GM12878 (cell line): ENCODE data around the gene VPS16. TPM values are rescaled to one million over a fixed set of nuclear protein-coding genes. Genes with fewer than 3 reads are reported as not detected.

ENCODE experiments used
- ATAC-seq: fragments of 200-7000 bp; cut with Tn5 transposase; 3 replicates; pipeline ENCODE4 v1.9.1; 2020; ENCODE audit warnings: mild to moderate bottlenecking, moderate library complexity
- BruUV-seq: library from RNA; stranded (reverse); fragments of 400-500 nt; replicated peaks from 2 replicates; lab custom pipeline; 2021; lab: Mats Ljungman, UMichigan
- CTCF ChIA-PET: fragments of 300-600 bp; sonication (Branson Sonifier 250); formaldehyde crosslinking; extraction: SDS; loops from one replicate; lab custom pipeline; 2021; ENCODE audit warnings: inconsistent platforms; lab: Yijun Ruan, JAX
- POLR2A ChIA-PET: fragments of 350-600 bp; formaldehyde crosslinking; extraction: SDS; loops from one replicate; lab custom pipeline; 2021; ENCODE audit warnings: inconsistent platforms; lab: Charles Lee
- RAD21 ChIA-PET: fragments of 300-600 bp; sonication (Branson Sonifier 250); formaldehyde crosslinking; loops from one replicate; lab custom pipeline; 2023; ENCODE audit warnings: antibody characterized with exemption; ENCODE audit not compliant: unreplicated experiment; lab: Charles Lee
- SMC1A ChIA-PET: fragments of 300-600 bp; sonication (Branson Sonifier 250); formaldehyde crosslinking; loops from one replicate; lab custom pipeline; 2023; ENCODE audit not compliant: unreplicated experiment, uncharacterized antibody; lab: Charles Lee
- DNase-seq: peaks from one replicate; pipeline ENCODE4 v3.0.0-alpha.2; 2011; ENCODE audit warnings: low read depth, low spot score
- FAIRE-seq: peaks from 3 replicates; lab custom pipeline; 2011; peaks lifted over from hg19 to GRCh38; lab: Jason Lieb, UNC
- H2AFZ ChIP-seq: 2 replicates; pipeline ENCODE4 v1.6.0; 2011; ENCODE audit warnings: low read depth, low read length, control low read depth; ENCODE audit not compliant: control insufficient read depth
- H3K27ac ChIP-seq: 2 replicates; pipeline ENCODE4 v1.5.1; 2011; ENCODE audit warnings: control low read depth; ENCODE audit not compliant: control insufficient read depth, insufficient read depth
- H3K27me3 ChIP-seq, 2 experiments: replicated peaks in 1 of 2; 2 replicates each; pipeline versions ENCODE4 v1.6.0 to v1.6.1; 2011; ENCODE audit warnings: low read length in 1 of 2; ENCODE audit not compliant: control insufficient read depth in 2 of 2, insufficient read depth in 2 of 2
- H3K36me3 ChIP-seq, 2 experiments: 2 replicates each; pipeline ENCODE4 v1.5.1; 2011; ENCODE audit warnings: low read length in 1 of 2; ENCODE audit not compliant: control insufficient read depth in 2 of 2, insufficient read depth in 2 of 2
- H3K4me1 ChIP-seq: 2 replicates; pipeline ENCODE4 v1.6.1; 2011; ENCODE audit warnings: mild to moderate bottlenecking, low read length, moderate library complexity, mixed read lengths; ENCODE audit not compliant: control insufficient read depth, insufficient read depth
- H3K4me2 ChIP-seq: 2 replicates; pipeline ENCODE4 v1.6.0; 2011; ENCODE audit warnings: control low read depth; ENCODE audit not compliant: control insufficient read depth, insufficient read depth
- H3K4me3 ChIP-seq: fragments of 200-600 bp; sonication (generic); 2 replicates; pipeline ENCODE4 v1.5.1; 2016
- H3K79me2 ChIP-seq: 2 replicates; pipeline ENCODE4 v1.6.0; 2011; ENCODE audit warnings: low read length; ENCODE audit not compliant: control insufficient read depth, insufficient read depth
- H3K9ac ChIP-seq: 2 replicates; pipeline ENCODE4 v1.8.0; 2011; ENCODE audit warnings: low read length, control low read depth, mixed read lengths; ENCODE audit not compliant: control insufficient read depth, insufficient read depth
- H3K9me3 ChIP-seq: replicated peaks from 3 replicates; pipeline ENCODE4 v1.5.1; 2011; ENCODE audit warnings: mild to moderate bottlenecking, low read length; ENCODE audit not compliant: control insufficient read depth, insufficient read depth
- H4K20me1 ChIP-seq: 2 replicates; pipeline ENCODE4 v1.6.0; 2011; ENCODE audit not compliant: control insufficient read depth, insufficient read depth
- ATF2 ChIP-seq: IDR thresholded peaks from 2 replicates; pipeline ENCODE4 v1.6.1; 2012; ENCODE audit warnings: low read length, inconsistent platforms
- ATF7 ChIP-seq: fragments of 450-650 bp; IDR thresholded peaks from 2 replicates; pipeline ENCODE4 v1.6.1; 2016; ENCODE audit warnings: low read depth, mild to moderate bottlenecking
- CBFB ChIP-seq: IDR thresholded peaks from 2 replicates; pipeline ENCODE4 v1.6.1; 2016; ENCODE audit warnings: antibody characterized with exemption, low read depth
- JUNB ChIP-seq: IDR thresholded peaks from 2 replicates; pipeline ENCODE4 v1.6.1; 2016; ENCODE audit warnings: antibody characterized with exemption, mild to moderate bottlenecking
- NBN ChIP-seq: fragments of 450-650 bp; IDR thresholded peaks from 2 replicates; pipeline ENCODE4 v1.6.1; 2016
- NFIC ChIP-seq: IDR thresholded peaks from 2 replicates; pipeline ENCODE4 v1.6.1; 2012; ENCODE audit warnings: low read depth, mild to moderate bottlenecking, inconsistent platforms, low read length, moderate library complexity
- RFX5 ChIP-seq: IDR thresholded peaks from 2 replicates; pipeline ENCODE4 v1.6.1; 2011; ENCODE audit warnings: low read depth, low read length, improper control_type of control experiment
- SRF ChIP-seq, 2 experiments: IDR thresholded peaks; 2 replicates each; pipeline ENCODE4 v1.6.1; 2011; ENCODE audit warnings: low read depth in 2 of 2, low read length in 2 of 2, mild to moderate bottlenecking in 1 of 2, moderate library complexity in 1 of 2
- TARDBP ChIP-seq: IDR thresholded peaks from 2 replicates; pipeline ENCODE4 v1.6.1; 2016; ENCODE audit warnings: borderline replicate concordance
- TBL1XR1 ChIP-seq: IDR thresholded peaks from 2 replicates; pipeline ENCODE4 v1.6.1; 2012; ENCODE audit warnings: low read depth, low read length, improper control_type of control experiment
- ZBTB11 ChIP-seq: fragments of 450-650 bp; formaldehyde crosslinking; IDR thresholded peaks from 2 replicates; pipeline ENCODE4 v1.5.0; 2022; ENCODE audit warnings: mild to moderate bottlenecking, missing genetic modification characterization
- ZNF217 ChIP-seq: fragments of 450-650 bp; IDR thresholded peaks from 2 replicates; pipeline ENCODE4 v1.6.1; 2017; ENCODE audit warnings: antibody characterized with exemption, mild to moderate bottlenecking
- ZNF592 ChIP-seq: fragments of 450-650 bp; IDR thresholded peaks from 2 replicates; pipeline ENCODE4 v1.6.1; 2017; ENCODE audit warnings: mild to moderate bottlenecking, moderate library complexity
- WGBS: methylation state at CpG from one replicate; pipeline ENCODE4 v1.1.6; 2016; ENCODE audit warnings: low lambda C conversion rate; ENCODE audit not compliant: insufficient replicate concordance, insufficient coverage; ENCODE audit errors: missing lambda C conversion rate; 5-methylcytosine and 5-hydroxymethylcytosine counted together
- in situ Hi-C: fragments of 300-500 bp; cut with MboI; formaldehyde crosslinking; loops from 9 replicates; pipeline ENCODE4 v1.14.3; 2018; ENCODE audit warnings: mixed read lengths
- intact Hi-C: fragments of 100-400 bp; cut with micrococcal nuclease; formaldehyde crosslinking; loops from one replicate; pipeline ENCODE4 v1.14.2; 2022; ENCODE audit not compliant: unreplicated experiment
- polyA plus RNA-seq, 11 experiments: library from polyadenylated mRNA; depleted of rRNA in 4 of 11; unstranded in 6 of 11; stranded (reverse) in 5 of 11; fragments of >200 nt; fragmentation: Nextera tagmentation in 4 of 11; fragmentation: Illumina TruSeq in 1 of 11; extraction: Ambion mirVana in 4 of 11; extraction: Trizol in 1 of 11; gene quantifications; 1 replicate in 1 of 11; 2 replicates in 10 of 11; pipeline versions ENCODE4 v1.2.1 to v1.2.3, GENCODE V29; 2011 to 2016; ENCODE audit warnings: inconsistent platforms in 2 of 11, missing spikeins in 2 of 11, low read depth in 1 of 11
- total RNA-seq, 4 experiments: library from RNA; depleted of rRNA in 3 of 4; stranded (reverse); fragments of >200 nt in 3 of 4; fragmentation: Illumina TruSeq in 1 of 4; extraction: Trizol in 1 of 4; gene quantifications; 2 replicates each; pipeline versions ENCODE4 v1.2.1 to v1.2.3, GENCODE V29; 2013 to 2021

VPS16 gene
- total and polyA plus RNA-seq, 10 of the 15 experiments (the other 5 are each of a cell fraction or from before 2014, with no cell fraction given) = 8.4 to 37.5 (median 26.4) TPM

GRCh38 chr20:2892376-2892775 lies 51.8 kb downstream of the VPS16 start:
- POLR2A ChIA-PET = interaction anchor here (0.7 to 2.2 kb wide), 2 partner anchors 9 to 97 kb away, joined by 4 to 8 read pairs; no protein-coding TSS in a partner anchor
- BruUV-seq = no TSS peak
- peaks cover 3% of the 10 kb centered on the region for H3K4me1 ChIP-seq

More at GRCh38 chr20:2892376-2892775, 51.8 kb downstream of the VPS16 start:
- in situ Hi-C loops = no loop called here
- SMC1A ChIA-PET = interaction anchor here (1.6 kb wide), 1 partner anchor 11 kb away, joined by 6 read pairs; no protein-coding TSS in a partner anchor
- DNase-seq = no peak
- ATAC-seq = no peak
- WGBS = 98% methylated on average over 3 of the region's 3 CpGs
- Histone ChIP-seq H3K27ac (no peak overlapping the region), H2AFZ (no peak overlapping the region), H3K27me3 (no peaks in the 10 kb centered on the region), H3K36me3 (no peaks in the 10 kb centered on the region), H3K79me2 (peaks cover 49% of the 10 kb centered on the region), H3K9me3 (peaks cover 4% of the 10 kb centered on the region), H3K4me2 (no peak overlapping the region), H4K20me1 (no peaks in the 10 kb centered on the region), H3K9ac (no peak overlapping the region), H3K4me3 (no peak overlapping the region)
- CTCF ChIA-PET = interaction anchor here (1.1 to 1.3 kb wide), 2 partner anchors 10 to 15 kb away, joined by 3 to 4 read pairs; no protein-coding TSS in a partner anchor
- RAD21 ChIA-PET = no interaction called here
- TF ChIP-seq ZNF592 = no peak
- TF ChIP-seq ZNF217 = no peak
- TF ChIP-seq NFIC = no peak
- no peak for TF ChIP-seq ATF7
- no peak for TF ChIP-seq ATF2
- TF ChIP-seq NBN = no peak
- no peak for TF ChIP-seq JUNB
- no peak for TF ChIP-seq SRF (IDR thresholded peaks at IDR 0.05; ENCODE audit: low read depth in 2 of 2, low read length in 2 of 2)
- no peak for TF ChIP-seq TARDBP
- TF ChIP-seq ZBTB11 (CRISPR knock-in tag) = no peak
- no peak for TF ChIP-seq TBL1XR1
- no peak for TF ChIP-seq CBFB
- TF ChIP-seq RFX5 = no peak
- intact Hi-C loops = no loop called here
- FAIRE-seq = no peak
